Activated CD8-positive, alpha-beta memory T cell treated with anti-CD3 and anti-CD28 coated beads, Interleukin-2, amount 50 U/mL, for 1 hour (primary cell): ENCODE measurements around the gene DLG2.
"Not testable (repeated sequence)": the region's sequence is repeated elsewhere in the genome, so short reads cannot be mapped to it uniquely, and the experiment has no call there.

ENCODE experiments used
- DNase-seq: peaks from one replicate; pipeline ENCODE4 v3.0.0-alpha.2; 2020; ENCODE audit errors: extremely low read depth

DLG2 gene

DNA sequence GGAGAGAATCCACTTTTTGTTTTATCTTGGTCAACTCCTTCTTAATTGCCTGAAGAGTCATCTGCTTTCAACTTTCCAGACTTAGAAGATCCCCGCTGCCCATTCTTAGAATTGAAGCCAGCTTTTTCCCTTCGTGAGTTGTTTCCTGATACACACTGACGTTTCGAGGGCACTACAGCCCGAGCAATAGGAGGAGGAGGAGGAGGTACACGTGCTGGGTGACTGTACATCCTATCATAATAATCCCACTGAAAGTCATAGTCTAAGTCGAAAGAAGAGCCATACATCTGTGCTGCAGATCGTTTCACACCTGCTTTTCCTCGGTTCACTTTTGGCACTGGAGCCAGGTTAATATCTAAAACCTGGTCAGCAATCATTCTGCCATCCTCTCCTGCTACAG lies 606.1 kb downstream of the DLG2 start:
- no peak for DNase-seq

DNA sequence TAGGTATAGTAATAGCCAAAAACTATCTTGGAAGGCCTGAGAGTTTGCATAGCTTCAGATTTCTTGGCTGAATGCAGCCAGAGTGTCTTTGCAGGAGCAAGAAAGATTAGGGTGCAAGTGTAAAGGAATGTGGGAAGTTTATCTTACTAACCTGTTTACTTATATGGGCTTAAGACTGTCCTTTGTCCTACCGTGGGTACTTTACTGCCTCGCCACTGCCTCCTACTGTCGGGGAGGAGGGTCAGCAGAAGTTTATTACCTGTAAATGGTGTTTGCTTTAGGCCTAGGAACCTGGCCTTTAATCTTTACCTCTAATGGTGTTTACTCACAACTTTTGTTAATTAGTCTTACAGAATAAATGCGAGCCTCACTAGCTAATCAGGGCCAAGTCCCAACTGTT lies 633.8 kb downstream of the DLG2 start:
- no peak for DNase-seq

DNA sequence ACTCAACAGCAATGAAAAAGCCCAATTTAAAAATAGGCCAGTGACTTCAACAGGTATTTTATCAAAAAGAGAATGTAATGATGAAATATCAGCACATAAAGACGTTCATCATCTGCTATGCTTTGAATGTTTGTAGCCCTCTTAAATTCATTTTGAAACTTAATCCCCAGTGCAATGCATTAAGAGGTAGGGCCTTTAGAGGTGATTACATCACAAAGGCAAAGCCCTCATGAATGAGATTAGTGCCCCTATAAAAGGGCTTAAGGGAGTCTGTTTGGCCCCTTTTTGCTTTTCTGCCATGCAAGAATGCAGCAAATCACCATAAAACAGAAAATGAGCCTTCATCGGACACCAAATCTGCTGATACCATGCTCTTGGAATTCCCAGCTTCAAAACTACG lies 637.0 kb downstream of the DLG2 start:
- no peak for DNase-seq

DNA sequence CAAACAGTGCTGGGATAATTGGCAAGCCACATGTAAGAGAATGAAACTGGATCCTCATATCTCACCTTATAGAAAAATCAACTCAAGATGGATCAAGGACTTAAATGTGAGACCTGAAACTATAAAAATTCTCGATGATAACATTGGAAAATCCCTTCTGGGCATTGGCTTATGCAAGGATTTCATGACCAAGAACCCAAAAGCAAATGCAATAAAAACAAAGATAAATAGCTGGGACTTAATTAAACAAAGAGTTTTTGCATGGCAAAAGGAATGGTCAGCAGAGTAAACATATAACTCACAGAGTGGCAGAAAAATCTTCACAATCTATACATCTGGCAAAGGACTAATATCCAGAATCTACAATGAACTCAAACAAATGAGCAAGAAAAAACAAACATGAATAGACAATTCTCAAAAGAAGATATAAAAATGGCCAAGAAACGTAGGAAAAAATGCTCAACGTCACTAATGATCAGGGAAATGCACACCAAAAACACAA lies 639.4 kb downstream of the DLG2 start:
- not testable (repeated sequence) for DNase-seq

DNA sequence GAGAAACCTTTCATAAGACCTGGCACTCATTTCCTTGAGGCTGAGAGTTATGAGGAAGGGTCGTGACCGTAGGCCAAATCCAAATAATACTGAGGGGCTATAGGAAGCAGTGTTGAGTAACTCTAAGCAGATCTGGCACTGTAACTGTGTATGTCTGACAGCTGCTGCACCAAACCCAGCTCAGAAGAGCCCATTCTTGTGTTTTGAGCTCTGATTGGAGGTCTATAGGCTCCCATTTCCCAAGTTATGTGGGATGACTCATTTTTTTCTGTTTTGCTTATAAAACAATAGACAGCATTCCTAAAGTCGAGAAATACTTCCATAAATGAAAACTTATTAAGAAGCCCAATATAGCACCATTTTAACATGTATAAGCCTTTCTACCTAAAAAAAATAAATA lies 645.8 kb downstream of the DLG2 start:
- DNase-seq, result no peak

DNA sequence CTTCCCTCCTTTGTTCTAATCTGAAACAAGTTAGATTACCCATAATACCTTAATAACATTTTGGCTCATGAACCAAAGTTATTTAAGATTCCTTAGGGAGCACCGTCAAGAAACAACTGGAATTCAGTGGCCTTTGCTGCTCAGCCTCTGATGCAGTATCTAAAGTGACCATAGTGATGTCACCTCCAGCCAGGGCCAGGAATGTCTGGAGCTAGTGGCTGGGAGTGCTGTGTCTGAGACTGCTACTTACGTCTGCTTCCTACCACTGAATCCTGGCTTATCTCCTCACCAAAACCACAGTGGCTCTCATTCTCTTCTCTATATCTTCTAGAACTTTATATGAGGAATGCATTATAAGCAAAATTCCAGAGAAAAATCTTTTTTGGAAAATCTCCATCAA lies 658.0 kb downstream of the DLG2 start:
- no peak for DNase-seq

DNA sequence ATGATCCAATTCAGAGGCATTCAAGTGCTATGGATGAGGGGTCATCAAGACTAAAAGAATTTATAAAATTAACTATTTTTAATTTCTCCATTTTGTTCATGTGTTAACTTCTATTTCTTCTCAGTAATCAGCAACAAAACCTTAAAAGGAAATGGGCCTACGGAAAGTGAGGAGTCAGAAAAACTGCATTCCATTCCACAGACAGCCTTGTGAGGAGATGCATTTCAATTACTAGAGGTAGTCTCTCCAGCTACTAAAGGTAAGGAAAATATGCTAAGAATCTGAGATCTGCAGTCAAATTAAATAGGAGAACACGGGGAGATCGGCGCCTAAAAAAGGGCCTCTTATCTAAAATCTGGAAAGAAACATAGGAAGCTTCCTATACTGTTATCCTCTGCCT lies 661.7 kb downstream of the DLG2 start:
- DNase-seq, result no peak

DNA sequence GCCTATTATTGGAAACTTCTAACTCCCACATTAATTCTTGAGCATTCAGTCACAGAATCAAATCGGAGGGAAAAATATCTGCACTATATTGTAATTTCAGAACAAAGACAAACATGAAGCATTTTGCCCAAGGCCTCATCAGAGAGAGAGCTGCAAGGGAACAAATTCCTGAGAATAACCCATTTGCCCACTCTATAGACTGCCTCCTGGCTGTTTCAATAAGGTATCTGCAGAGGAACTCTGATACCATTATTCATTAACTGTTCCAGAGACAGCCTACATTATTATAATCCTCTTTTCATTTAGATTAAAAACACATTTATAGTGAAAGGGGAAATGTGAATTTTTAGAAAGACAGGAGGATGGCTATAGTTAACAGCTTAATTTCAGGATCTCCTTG lies 663.9 kb downstream of the DLG2 start:
- DNase-seq, result no peak

DNA sequence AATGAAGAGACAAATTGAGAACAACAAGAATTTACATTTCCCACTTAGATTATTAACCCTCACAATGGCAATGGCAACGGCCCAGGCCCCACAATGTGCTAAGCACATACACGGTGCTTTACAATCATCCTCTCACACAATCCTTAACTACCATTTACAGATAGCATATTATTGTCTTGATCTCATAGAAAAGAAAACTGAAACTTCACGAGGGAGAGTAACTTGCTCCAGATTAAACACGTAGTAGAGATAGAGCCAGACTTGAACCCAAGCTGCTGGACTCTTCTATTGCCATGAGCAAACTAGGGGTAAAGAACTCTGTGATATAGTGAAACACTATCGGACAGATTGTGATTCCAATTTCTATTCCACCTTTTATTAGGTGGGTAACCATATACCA lies 665.1 kb downstream of the DLG2 start:
- DNase-seq, result no peak

DNA sequence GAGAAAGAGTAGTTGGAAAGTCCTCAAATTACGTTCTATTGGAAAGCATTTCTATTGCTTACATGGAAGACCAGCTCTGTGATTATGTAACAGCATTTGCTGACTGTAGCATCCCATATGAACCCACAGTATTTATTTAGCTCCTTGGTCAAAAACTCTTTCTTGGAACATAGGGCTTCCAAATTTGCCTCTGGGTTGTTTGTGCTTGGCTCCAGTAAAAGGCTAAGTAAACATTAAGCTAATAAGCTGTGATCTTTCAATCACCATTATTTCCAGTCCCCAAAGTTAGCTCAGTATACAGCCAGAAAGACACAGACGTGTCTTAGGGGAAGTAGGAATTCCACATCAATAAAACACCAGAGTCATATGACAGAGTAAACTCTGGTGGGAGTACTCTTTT lies 668.8 kb downstream of the DLG2 start:
- DNase-seq, result no peak

DNA sequence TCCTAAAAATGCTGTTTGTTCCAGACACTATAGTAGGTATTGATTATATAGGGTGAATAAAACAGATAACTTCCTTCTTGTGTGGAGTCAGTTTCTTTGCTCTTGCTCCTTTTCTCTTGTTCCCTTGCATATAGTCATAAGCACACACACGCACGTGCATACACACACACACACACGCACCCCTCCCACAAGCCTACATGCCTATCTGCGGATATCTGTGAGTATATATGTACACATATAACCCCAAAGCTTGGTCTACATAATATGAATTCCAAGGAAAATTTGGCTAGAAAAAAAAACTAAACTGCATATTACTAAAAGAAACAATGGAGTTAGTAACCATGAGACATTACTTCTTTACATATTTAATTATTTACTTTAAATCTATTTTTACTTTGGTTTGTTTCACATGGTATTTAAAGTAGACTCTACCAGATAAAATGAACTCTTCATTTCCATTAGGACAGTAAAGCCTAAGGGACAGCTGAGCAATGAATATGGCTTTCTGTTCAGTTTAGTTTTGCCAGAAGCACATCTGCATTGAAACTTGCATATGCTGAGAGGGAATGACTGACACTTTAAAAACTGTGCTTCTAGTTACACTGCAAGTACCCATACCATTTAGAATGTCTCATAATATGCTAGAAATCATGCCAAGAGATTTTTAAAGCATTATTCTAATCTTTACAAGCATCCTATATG lies 676.4 kb downstream of the DLG2 start:
- no peak for DNase-seq

DNA sequence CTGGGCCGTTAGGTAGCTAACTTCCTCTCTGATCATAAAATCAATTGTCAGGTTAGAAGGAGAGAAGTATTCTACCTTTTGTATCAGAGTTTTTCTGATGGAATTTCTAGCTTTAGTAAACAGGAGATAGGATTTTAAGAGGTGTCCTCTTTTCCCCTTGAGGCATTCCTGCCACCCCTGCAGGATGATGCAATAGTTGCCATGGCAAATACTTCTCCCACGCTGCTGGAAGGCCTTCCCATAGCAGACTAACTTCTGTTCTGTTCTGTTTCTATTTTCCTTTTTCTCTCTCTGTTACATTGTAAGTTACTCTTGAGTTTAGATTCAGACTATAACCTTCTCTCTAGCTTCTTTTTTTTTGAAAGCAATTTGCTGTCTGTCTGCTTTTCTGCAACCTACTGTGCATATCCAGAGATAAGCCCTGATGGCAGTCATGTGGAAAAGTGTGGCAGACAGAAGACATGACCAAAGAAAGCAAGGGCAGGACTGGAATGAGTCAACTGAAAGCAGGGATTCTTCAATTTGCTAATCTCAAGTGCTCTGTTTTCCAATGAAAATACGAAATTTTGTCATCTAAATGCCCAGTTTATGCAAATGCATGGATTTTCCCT lies 679.1 kb downstream of the DLG2 start:
- DNase-seq, result no peak

DNA sequence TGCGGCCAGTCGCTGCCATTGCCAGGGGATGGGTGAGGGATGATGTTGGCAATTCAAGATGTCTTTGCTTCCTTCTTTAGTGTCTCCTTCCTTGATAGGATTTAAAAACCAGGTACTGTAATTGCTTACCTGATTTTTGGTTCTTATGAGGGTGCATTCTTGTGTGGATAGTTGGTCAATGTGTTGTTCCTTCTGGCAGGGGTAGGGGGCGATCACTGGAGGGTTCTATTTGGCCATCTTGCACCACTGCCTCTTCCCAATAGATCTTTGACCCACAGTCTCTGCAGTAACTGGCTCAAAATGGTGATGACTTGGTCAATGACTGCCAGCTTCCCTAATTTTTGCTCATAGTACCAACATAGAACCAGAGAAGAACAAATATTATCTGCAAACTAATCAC lies 680.1 kb downstream of the DLG2 start:
- DNase-seq, result no peak

DNA sequence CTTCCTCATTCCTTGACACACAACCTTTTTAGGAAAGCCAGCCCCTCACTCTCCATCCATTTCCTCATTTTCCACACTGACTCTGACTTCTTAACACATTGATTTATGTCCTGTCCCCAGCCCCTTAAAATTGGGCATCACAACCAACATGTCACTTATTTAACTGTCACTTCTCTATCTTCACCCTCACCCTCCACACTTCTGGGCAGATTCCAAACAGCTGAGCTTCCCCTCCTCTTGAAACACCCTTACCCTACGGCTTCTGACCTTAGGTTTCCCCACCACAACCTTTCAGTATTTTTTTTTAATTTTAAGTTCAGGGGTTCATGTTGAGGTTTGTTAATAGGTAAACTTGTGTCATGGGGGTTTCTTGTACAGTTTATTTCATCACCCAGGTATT lies 696.3 kb downstream of the DLG2 start:
- DNase-seq, result no peak

DNA sequence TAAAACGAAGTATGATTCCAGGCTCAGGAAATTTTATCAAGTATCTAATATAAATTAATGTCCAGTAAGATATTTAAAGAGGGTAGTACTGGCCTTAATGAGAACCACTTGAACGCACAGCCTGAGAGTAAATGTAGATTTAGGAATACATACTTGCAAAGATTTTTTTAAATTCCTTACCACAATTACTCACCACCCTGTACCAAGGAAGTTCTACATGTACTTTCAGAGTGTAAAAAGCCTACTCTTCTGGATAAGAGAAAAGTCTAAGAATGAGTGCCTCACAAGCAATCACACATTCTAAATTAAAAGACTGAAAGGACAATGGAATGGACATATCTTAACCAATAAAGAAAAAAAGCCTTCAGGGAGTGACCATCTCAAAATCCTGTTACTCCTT lies 697.4 kb downstream of the DLG2 start:
- DNase-seq, result no peak

DNA sequence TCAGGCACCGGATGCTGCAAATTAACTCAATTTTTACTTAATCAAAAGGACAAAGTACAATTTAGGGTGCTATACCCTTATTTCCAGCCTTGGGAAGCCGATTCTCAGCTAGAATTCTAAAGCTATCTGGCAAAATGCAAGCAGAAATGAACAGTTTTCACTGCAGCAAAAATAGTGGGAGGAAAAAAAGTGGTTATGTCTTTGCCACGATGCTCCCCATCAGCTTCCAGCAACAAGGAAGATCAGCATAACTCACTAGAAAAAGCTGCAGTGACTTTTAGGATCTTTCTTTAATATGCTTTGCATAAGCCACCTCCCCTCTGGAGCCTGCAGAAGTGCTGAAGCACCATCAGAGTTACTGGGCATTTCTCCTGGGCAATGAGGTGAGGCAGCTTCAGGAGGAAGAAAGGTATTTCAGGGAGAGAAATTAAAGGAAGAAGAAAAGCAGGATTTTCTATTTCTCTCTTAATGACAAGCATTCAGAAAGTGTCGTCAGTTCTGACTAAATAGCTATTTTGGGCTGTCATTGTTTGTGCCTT lies 702.9 kb downstream of the DLG2 start:
- DNase-seq, result no peak

DNA sequence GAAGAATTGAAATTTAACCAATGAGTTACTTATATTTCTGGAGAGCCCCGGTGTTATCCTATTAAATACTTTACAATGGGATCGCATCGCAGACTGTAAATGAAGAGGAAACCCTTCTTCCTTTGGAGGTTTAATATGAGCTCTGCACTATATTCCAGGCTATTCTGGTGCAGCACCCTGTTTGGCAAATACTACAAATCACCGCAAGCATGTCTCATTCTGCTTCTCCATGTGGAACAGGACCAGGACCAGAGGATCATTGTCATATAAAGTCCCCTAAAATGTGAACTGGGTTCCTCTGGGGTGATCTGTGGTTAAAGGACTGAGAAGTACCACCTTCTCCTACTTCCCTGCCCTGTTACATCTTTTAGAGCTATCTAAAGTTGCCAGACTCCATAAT lies 703.7 kb downstream of the DLG2 start:
- no peak for DNase-seq

DNA sequence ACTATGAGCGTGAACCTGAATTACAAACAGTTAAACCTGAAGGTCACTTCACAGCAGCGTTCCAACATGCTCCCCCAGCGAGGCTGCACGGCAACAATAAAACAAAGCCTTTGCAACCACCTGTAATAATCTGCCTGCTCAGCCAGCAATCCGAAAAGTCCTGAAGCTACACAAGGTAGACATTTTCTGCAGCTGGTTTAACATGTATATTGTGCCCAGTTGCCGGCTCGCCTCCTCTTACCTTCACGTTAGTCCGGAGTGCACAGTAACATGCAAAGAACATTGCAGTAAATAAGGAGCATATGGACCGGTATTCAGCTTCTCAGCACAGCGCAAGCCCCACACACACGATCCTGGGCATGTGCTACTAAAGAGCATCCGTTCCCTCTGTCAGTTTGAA lies 704.3 kb downstream of the DLG2 start:
- no peak for DNase-seq

DNA sequence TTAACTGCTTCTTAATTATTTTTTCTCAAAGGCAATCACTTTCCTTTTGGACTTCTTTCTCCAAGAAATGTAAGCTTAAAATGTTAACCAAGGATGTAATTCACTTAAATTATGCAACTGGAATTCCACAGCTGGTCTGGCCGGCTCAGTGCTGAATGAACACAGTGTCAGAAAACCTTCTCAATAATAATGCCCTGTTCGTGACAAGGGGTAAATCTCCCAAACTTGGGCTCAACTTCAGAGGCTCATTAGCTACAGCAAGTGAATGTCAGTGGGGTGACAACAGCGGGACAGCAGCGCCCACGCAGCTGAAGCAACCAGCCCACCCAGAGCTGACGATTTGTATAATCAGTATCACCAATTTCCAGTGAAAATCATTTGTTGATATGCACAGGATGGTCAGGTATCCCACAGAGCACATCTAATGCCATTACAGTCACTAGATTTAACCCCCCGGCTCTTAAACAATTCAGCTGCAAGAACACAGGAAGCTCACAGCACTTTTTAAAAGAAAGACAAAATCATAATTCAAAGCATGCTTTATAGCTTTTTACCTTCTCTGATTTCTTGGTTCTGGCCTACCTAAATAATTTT lies 704.8 kb downstream of the DLG2 start:
- no peak for DNase-seq

DNA sequence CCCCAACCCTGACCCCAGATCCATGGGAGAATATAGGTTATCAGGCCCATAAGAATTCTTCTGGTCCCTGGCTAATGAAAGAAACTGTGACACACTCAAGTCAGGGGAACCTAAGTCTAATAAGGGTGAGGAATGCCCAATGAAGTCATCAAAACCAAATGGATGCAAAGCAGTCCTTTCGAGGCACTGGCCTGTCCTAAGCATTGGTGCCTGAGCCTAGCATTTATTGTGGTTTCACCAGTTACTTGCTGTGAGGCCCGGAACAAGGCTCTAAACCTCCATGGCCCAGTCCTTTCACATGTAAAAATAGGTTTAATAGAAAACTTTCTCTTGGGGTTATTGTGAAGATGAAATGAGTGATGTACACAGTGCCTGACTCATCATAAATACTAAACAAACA lies 712.6 kb downstream of the DLG2 start:
- DNase-seq, result no peak

DNA sequence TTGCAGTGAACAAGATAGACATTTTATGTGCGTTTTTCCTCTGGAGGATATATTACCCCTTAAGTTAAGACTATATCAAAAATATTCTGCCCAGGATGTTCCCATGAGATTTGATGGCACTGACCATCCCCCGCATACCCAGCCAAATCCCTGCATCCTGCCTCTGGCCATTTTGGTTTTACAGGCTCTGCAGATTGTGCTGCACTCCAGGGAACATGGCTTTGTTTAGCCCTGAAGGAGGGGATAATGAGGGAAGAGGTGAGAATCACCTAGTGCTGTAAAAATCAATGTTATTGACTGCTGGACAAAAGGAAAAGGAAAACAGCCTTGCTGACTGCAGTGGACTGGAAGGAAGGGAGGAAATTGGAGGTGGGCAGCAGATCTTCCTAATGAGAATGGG lies 717.4 kb downstream of the DLG2 start:
- DNase-seq, result no peak

DNA sequence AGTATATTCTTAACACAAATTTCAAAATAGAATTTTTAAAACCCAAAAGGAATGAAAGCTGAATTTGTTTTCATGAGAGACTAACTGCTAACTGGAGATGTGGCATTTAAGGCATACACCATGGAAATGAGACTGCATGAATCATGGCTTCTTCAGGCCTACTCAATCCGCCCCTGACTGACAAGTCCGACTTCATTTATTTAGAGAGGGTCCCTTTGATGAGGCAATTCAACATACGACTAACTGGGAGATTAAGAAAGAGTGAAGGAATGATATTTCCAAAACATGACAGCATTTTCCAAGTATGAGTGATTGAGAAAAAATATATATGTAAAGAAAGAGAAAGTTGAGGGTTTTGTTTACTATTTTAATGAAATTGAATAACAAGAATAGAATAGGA lies 720.1 kb downstream of the DLG2 start:
- no peak for DNase-seq

DNA sequence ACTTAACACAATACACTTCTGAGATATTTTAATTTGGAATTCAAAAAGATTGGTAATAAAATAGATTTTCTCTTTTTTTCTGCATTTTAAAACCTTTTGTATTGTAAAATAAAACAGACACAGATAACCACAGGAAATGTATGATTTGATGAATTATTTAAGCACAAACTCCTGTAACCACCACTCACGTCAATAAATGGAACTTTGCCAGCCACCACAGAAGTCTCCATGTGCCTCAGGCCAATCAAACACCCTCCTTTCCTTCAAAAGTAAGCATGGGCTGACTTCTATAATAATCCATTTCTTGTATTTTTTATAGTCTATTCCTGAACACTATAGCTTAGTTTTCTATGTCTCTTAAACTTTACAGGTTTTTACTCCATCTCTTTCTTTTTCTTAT lies 721.7 kb downstream of the DLG2 start:
- no peak for DNase-seq
